Fibroblast of the conjunctiva (primary cell): ENCODE data around the gene CUL4A.

ENCODE experiments used
- DNase-seq: peaks from one replicate; pipeline ENCODE4 v3.0.0-alpha.2; 2010; ENCODE audit warnings: low read depth

The CUL4A gene

GRCh38 chr13:113179374-113180230, 29.8 kb upstream of the CUL4A start:
- no peak for DNase-seq

DNA sequence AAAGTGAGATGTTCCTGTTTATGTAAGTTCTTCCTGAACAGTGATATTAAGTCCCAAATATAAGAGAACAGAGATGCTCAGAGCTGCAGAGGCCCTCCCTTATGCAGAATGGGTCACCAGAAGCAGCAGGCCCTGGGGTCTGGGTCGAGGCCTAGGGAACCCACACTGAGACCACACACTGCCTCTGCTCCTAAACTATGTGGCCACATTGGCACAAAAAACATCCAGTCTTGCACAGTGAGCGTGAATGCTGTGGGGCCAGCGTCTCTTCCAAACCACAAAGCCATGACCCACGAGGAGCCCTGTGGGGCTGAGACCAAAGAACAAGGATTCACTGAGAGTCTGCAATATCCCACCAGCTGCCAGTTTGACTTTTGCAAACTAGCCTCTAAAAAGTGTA, 27.4 kb upstream of the CUL4A start:
- DNase-seq: no peak

- DNase-seq: no peak
These were observed 25.8 kb upstream of the CUL4A start for GRCh38 chr13:113183450-113184129.

DNA sequence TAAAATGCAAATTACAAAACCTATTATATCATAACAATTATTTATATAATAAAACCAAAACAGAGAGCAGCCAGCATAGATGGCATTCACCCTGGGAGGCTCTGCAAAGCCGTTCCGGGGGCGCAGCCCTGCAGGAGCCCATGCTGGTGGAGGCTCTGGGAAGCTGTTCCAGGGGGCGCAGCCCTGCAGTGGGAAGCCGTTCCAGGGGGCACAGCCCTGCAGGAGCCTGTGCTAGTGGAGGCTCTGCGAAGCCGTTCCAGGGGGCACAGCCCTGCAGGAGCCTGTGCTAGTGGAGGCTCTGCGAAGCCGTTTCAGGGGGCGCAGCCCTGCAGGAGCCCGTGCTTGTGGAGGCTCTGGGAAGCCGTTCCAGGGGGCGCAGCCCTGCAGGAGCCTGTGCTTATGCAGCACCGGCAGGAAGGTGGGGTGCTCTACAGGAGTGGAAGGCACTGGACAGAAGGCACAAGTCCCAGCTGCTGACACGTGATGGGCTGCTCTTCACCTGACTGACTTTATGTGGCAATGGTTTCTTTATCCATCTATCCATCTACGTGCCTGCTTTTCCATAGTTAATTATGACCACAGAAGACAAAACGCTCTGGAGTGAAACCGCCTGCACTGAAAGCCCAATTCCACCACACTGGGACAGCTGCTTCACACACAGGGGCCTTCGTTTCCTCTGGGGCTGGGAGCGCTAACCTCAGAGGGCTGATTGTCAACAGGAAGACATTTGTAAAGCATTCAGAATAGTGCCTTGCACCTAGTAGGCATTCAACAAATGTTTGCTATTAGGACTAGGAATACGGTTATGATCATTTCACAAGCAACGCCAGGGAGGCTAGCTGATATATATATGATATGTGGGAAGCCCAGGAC, 24.6 kb upstream of the CUL4A start:
- no peak for DNase-seq

DNA sequence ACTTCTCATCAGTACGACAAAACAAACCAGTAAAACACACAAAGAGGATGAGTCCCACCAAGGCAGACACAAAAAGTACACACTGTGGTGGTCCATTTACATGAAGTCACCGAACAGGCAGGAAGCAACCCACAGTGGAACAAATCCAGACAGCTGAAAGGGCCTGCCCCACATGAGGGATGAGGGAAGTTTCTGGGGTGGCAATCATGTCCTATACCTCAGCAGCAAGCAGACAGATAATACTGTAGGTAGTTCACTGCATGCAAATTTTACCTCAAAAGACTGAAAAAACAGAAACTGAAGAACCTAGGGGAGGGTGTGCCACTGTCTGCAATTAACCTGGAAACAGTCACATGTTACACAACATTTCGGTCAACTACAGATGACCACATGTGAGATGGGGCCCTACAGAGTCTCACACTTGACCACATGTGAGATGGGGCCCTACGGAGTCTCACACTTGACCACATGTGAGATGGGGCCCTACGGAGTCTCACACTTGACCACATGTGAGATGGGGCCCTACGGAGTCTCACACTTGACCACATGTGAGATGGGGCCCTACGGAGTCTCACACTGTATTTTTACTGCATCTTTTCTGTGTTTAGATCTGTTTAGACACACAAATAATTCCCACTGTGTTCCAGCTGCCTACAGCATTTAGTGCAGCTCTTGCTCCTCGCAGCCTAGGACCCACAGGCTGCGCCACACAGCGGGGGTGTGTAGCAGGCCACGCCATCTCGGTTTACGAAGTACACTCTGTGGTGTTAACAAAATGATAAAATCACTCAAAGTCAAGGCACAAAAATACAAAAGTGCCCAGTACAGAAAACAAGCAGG, 23.1 kb upstream of the CUL4A start:
- DNase-seq: no peak

GRCh38 chr13:113187263-113187669, 22.1 kb upstream of the CUL4A start:
- peak; percentile 99 for DNase-seq

DNA sequence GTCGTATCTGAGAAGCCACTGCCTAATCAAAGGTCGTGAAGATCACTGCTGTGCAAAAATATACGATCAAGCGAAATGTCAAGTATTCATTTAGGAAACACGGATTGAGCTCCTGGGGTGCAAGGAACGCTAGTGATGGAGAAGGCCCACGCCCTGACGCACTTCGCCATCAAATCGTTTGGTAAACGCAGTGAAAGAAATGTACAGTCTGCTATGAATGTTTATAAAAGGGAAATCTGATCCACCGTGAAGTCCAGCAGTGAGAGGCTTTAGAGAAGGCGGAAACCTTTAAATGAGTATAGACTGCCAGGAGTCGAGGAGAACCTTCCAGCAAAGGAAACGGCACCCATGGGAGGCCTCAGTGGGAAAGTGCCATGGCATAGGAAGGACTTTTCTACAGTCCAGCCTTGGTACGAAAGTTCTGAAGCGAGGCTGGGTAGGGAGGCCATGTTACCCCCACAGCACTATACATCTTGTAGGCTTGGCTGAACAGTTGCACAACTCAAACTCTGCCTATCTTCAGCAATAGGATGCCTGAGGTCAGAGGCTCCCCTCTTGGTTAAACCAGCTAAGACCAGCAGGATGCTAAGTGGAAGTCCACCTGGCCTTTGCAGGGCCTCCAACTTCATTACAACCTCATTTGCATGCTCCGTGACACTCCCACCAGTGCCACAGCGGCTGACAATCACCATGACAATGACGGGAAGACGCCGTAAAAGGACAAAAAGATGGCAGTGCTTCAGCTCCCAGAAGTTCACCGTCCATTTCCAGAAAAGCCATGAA, 21.3 kb upstream of the CUL4A start:
- DNase-seq: peak; percentile 37

GRCh38 chr13:113190181-113190580, 19.2 kb upstream of the CUL4A start:
- DNase-seq: no peak

- DNase-seq: no peak
These were observed 17.1 kb upstream of the CUL4A start for GRCh38 chr13:113192279-113192678.

DNA sequence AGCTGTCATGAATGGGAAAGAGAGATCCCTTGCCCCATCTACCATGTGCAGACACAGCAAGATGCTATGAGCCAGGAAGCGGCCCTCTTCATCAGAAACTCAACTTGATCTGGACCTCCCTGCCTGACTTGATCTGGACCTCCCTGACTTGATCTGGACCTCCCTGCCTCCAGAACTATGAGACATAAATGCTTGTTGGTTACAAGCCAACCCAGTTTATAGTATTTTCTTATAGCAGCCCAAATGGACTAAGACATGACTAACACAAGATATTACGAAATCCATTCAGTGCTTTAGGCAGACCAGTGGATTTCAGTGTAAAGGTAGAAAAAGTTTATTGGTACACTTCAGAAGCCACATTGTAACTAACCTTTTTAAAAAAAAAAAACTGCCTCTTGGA, 16.5 kb upstream of the CUL4A start:
- DNase-seq: peak; percentile 63

DNA sequence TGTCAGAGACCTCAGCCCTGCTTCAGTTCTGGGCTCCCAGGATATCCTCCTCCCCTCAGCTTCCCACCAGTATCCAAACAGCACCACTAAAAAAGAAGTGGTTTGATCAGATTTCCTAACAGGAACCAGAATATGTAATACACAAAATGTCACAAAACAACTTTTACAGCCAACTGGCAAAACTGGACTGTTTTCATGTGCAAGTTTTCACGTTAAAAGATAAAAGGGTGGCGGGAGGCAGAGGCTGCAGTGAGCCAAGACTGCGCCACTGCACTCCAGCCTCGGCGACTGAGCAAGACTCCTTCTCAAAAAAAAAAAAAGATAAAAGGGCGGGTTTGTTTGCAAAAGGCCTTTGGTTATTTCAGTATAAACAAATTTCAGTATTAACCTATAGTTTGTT, 14.1 kb upstream of the CUL4A start:
- no peak for DNase-seq

DNA sequence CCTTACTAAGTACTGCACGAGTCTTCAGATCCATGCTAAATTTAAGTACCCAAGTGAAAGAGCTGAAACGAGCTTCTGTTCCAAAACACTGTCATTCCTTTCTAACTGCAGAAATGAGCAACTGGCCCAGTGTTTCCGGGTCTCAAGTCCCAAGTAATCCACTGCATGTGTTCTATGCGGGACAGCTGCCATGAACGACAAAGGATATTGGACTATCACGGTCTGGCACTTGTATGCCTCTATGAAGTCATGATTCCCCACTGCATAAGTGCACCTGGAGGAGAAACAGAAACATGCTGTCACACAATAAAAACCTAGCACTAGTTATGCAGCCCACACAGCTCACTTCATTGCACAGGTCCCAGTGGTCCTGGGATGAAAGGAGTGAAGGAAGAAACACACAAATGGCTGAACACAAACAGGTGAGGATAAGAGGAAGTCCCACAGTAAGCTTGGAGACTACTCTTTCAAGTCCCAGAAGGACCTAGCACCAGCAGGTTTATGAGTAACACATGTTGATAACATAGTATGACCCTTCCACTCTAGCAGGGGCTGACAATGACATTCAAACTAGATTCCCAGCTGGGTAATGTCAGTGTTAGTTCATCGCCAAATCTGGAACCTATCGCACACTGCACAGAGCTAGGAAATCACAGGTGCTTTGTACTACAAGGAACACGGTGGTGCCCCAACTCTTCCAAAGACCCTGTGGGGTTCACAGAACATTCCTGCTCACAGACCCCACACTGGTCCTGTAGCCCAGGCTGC, 12.3 kb upstream of the CUL4A start:
- DNase-seq: no peak

- no peak for DNase-seq
These were observed 7.6 kb upstream of the CUL4A start for GRCh38 chr13:113201815-113202214.

DNA sequence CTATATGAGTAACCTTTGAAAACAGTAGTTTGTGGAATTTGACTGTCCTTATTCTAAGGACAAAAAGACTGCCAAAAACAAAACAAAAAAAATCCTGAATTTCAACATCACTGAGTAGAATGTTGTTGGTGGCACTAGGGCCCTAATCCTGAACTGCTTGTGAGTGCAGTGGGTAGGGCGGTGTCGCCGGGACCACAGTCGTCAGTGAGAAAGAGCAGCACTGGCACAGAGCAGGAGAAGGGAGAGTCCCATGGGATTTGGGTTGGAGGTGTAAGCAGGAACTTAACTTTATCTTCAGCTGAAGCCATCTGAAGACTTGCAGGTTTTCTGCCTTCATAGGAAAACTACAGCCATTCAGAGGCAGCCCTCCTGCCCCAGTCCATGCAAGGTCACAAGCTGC, 6.5 kb upstream of the CUL4A start:
- no peak for DNase-seq

DNA sequence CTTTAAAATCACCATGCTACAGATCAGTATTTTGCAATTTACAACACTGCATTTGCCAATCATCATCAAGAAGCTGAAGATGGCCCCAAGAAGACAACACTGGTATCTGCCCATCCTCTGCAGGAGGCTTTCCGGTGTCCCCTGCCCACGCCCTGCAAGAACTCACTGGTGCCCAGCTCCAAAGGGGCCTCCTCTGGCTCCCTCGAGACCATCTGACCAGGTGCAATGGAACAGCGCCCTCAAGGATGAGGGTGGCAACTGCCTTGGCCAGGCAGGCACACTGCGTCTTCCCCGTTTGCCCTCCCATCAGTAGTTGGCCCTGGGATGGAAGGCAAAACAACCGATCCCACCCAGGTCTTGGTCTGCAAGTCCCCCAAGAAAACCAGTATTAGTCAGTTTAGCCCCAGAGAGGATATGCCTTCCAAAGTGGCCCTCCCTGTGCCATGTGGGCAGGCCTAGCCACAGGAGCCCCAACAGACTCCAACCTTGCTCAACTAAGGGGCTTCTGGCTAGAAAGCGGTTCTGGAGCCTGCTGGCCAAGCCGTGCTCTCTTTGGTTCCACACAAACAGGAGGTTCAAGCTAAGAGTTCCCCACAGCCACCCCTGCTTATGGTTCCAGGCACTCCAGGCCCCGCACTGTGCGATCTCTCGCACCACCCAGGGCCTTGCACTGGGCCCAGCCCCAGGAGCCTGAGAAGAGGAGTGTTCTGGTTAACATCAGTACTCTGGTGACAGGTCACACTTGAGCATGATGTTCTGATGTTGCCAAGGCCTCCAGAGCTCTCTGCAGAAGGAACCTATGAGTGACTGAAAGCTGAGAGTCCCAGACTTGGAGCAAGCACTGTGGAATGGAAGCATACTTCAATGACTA, 5.7 kb upstream of the CUL4A start:
- no peak for DNase-seq

- DNase-seq: no peak
These were observed 5.1 kb upstream of the CUL4A start for GRCh38 chr13:113204378-113204734.

DNA sequence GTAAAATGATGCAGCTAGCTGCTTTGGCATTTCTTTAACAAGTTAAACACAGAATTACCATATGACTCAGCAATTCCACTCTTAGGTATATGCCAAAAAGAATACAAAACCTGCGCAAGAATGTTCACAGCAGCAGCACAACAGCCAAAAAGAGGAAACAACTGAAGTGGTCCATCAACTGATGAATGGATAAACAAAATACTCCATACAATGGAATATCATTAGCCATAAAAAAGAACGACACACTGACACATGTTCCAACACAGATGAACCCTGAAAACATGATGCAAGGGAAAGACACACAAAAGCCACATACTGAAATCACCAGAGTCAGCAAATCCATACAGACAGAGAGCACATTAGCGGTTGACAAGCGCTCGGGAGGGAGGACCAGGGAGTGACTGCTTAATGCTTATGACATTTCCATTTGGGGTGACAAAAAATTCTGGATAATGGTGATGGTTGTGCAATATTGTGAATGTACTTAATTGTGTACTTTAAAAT, 3.9 kb upstream of the CUL4A start:
- peak; percentile 43 for DNase-seq

DNA sequence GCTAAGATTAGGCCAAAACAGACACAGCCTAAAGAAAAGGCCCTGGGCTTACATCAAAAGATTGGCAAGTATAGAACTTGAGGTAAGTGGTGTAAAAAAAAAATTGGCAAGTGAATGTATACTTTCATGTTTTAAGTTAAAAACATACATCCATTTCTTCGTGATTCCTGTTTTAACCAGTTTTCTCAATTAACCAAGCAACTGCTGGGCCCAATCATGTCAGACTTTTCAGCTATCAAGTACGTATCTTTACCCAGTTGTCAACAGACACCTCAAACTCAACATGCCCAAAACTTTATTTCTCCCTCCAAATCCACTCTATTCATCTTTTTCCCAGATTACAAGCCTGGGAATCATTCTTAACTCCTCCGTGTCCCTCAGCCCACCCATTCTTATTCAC, 2.0 kb upstream of the CUL4A start:
- DNase-seq: no peak

GRCh38 chr13:113207890-113208420, 1.5 kb upstream of the CUL4A start:
- DNase-seq: no peak
